Prostate gland (tissue), 2 donors: ENCODE data around the gene POLE.

Experiments used
- POLR2A ChIP-seq: fragments of 450-650 bp; IDR thresholded peaks from one replicate; pipeline ENCODE4 v1.6.1; 2016; ENCODE audit warnings: antibody characterized with exemption, mild to moderate bottlenecking
- POLR2AphosphoS5 ChIP-seq: sonication (generic); formaldehyde crosslinking; IDR thresholded peaks from one replicate; pipeline ENCODE4 v1.6.1; 2017; ENCODE audit warnings: antibody characterized with exemption
- TF ChIP-seq, protein P1 (sequence below), 4 experiments: fragments of 200-600 bp in 2 of 4; fragments of 450-650 bp in 2 of 4; sonication (generic) in 2 of 4; IDR thresholded peaks; 1 replicate in 3 of 4; 2 replicates in 1 of 4; pipeline ENCODE4 v1.5.1; 2016 to 2019; ENCODE audit warnings: antibody characterized with exemption in 4 of 4, mild to moderate bottlenecking in 2 of 4, moderate library complexity in 2 of 4

DNA sequence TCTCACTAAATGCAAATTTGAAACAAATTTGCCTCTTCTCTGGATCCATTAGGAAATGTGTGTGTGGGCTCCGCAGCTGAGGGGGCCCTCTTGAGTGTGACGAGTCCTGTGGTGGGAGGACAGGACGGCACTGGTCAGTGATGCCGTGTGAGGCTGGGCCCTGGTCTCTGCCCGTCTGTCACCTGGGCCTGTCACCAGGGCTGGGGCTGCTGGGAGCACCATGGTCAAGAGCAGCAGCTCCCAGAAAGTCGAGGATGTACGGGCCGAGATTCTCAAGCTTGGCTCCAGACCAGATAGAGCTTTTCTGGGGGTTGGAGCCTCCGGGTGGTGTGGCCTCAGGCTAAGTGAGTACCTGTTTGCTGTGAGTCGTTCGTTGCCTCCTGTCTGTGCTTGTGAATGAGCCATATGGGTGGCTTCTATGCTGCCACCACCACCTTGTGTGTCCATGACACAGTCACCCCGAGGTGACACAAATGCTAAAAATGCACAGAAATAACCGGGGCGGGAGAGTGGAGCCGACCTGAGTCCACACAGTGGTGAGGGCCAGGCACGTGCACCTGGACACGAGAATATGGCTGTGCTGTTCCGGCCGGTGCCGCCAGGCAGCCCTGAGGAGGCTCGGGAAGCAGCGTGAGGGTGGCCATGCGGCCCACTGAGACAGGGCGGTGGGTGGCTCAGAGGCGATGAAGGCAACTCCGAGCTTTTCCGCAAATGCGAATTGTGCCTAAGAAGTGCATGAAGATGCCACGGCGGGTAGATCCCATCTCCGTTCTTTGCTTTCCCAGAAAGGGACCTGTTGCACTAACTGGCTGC, 32.2 kb upstream of the POLE start:
- no peak for TF ChIP-seq POLR2AphosphoS5
- TF ChIP-seq, protein P1, sequence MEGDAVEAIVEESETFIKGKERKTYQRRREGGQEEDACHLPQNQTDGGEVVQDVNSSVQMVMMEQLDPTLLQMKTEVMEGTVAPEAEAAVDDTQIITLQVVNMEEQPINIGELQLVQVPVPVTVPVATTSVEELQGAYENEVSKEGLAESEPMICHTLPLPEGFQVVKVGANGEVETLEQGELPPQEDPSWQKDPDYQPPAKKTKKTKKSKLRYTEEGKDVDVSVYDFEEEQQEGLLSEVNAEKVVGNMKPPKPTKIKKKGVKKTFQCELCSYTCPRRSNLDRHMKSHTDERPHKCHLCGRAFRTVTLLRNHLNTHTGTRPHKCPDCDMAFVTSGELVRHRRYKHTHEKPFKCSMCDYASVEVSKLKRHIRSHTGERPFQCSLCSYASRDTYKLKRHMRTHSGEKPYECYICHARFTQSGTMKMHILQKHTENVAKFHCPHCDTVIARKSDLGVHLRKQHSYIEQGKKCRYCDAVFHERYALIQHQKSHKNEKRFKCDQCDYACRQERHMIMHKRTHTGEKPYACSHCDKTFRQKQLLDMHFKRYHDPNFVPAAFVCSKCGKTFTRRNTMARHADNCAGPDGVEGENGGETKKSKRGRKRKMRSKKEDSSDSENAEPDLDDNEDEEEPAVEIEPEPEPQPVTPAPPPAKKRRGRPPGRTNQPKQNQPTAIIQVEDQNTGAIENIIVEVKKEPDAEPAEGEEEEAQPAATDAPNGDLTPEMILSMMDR (IDR thresholded peaks at IDR 0.05) = no peak
- TF ChIP-seq POLR2A = no peak
